WTC11 (cell line): ENCODE measurements around the gene DCP1A. TPM values are rescaled to one million over a fixed set of nuclear protein-coding genes. Genes with fewer than 3 reads are reported as not detected.
A peak's percentile ranks its signal among the peaks of the same experiment; 100 is the strongest.

Experiments
- CREM ChIP-seq: sonication (generic); formaldehyde crosslinking; IDR thresholded peaks from 2 replicates; pipeline ENCODE4 v1.8.1; 2022; ENCODE audit warnings: mild to moderate bottlenecking, missing genetic modification reagents, moderate library complexity
- GRHL2 ChIP-seq: fragments of 250-450 bp; sonication (Bioruptor Pico); IDR thresholded peaks from 2 replicates; pipeline ENCODE4 v1.8.0; 2022; ENCODE audit warnings: mild to moderate bottlenecking, moderate library complexity; ENCODE audit not compliant: insufficient replicate concordance, severe bottlenecking
- IRF2 ChIP-seq: sonication (generic); formaldehyde crosslinking; IDR thresholded peaks from 2 replicates; pipeline ENCODE4 v1.8.0; 2022; ENCODE audit warnings: low read depth, missing genetic modification reagents, borderline replicate concordance
- JAZF1 ChIP-seq: fragments of 250-450 bp; sonication (Bioruptor Pico); IDR thresholded peaks from 2 replicates; pipeline ENCODE4 v1.9.0; 2021; ENCODE audit warnings: moderate library complexity, mild to moderate bottlenecking, inconsistent platforms
- NFYB ChIP-seq: sonication (generic); formaldehyde crosslinking; conservative IDR thresholded peaks from 2 replicates; pipeline ENCODE4 v1.8.0; 2022; ENCODE audit warnings: low read depth, missing genetic modification reagents
- ZNF232 ChIP-seq: sonication (generic); formaldehyde crosslinking; IDR thresholded peaks from 2 replicates; pipeline ENCODE4 v1.8.0; 2022; ENCODE audit warnings: mild to moderate bottlenecking, missing genetic modification reagents
- ZNF263 ChIP-seq: sonication (generic); formaldehyde crosslinking; IDR thresholded peaks from 2 replicates; pipeline ENCODE4 v1.8.1; 2022; ENCODE audit warnings: low read depth, mild to moderate bottlenecking, moderate library complexity, missing genetic modification reagents
- ZNF671 ChIP-seq: fragments of 250-450 bp; sonication (Bioruptor Pico); IDR thresholded peaks from 2 replicates; pipeline ENCODE4 v1.8.0; 2021; ENCODE audit warnings: mild to moderate bottlenecking
- total RNA-seq: library from RNA; stranded (reverse); gene quantifications from 3 replicates; pipeline ENCODE4 v1.2.3, GENCODE V29; 2021
- TF ChIP-seq, protein P1 (sequence below): sonication (generic); formaldehyde crosslinking; IDR thresholded peaks from 2 replicates; pipeline ENCODE4 v1.8.0; 2022; ENCODE audit warnings: mild to moderate bottlenecking, missing genetic modification reagents
- TF ChIP-seq, protein P2 (sequence below): sonication (generic); formaldehyde crosslinking; IDR thresholded peaks from 2 replicates; pipeline ENCODE4 v1.8.1; 2023; ENCODE audit warnings: mild to moderate bottlenecking, missing genetic modification reagents
- TF ChIP-seq, protein P3 (sequence below): fragments of 250-450 bp; sonication (Bioruptor Pico); IDR thresholded peaks from 2 replicates; pipeline ENCODE4 v1.9.0; 2021; ENCODE audit warnings: moderate library complexity, mild to moderate bottlenecking, inconsistent platforms, borderline replicate concordance
- TF ChIP-seq, protein P4 (sequence below): fragments of 200-600 bp; IDR thresholded peaks from 2 replicates; pipeline ENCODE4 v1.8.0; 2022; ENCODE audit warnings: antibody characterized with exemption
- TF ChIP-seq, protein P5 (sequence below): sonication (generic); formaldehyde crosslinking; IDR thresholded peaks from 2 replicates; pipeline ENCODE4 v1.8.1; 2023; ENCODE audit warnings: mild to moderate bottlenecking, missing genetic modification reagents, moderate library complexity
- TF ChIP-seq, protein P6 (sequence below): sonication (generic); formaldehyde crosslinking; IDR thresholded peaks from 2 replicates; pipeline ENCODE4 v1.8.1; 2023; ENCODE audit warnings: mild to moderate bottlenecking, moderate library complexity, missing genetic modification reagents
- TF ChIP-seq, protein P7 (sequence below): fragments of 250-450 bp; sonication (Bioruptor Pico); IDR thresholded peaks from 2 replicates; pipeline ENCODE4 v1.9.0; 2021; ENCODE audit warnings: mild to moderate bottlenecking, borderline replicate concordance
- TF ChIP-seq, protein P8 (sequence below): sonication (generic); formaldehyde crosslinking; IDR thresholded peaks from 2 replicates; pipeline ENCODE4 v1.8.1; 2022; ENCODE audit warnings: low read depth, missing genetic modification reagents, borderline replicate concordance
- TF ChIP-seq, protein P9 (sequence below): sonication (generic); formaldehyde crosslinking; IDR thresholded peaks from 2 replicates; pipeline ENCODE4 v1.8.1; 2023; ENCODE audit warnings: mild to moderate bottlenecking, missing genetic modification reagents, borderline replicate concordance
- TF ChIP-seq, protein P10 (sequence below): fragments of 250-450 bp; sonication (Bioruptor Pico); IDR thresholded peaks from 2 replicates; pipeline ENCODE4 v1.9.0; 2021; ENCODE audit warnings: mild to moderate bottlenecking

The DCP1A gene
- total RNA-seq, 1 experiment from 2014 or later = 19.1 TPM

DNA sequence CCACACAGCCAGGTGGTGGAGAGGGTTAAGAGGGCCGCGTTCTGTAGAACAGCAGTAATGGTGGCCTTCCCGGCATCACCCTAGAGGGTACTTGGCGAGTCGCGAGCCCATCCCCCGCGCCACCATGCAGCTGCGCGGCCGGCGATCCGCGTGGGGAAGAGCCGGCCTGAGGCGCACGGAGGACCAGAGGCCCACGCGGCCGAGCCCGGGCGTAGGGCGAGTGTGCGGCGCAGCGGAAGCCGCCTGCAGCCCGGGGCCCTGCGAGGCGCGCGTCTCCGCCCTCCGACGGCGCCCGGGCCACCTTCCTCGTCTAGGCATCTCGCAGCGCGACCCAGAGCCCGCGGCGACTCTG is 91.9 kb downstream of the DCP1A start (continued):
- TF ChIP-seq, protein P1, sequence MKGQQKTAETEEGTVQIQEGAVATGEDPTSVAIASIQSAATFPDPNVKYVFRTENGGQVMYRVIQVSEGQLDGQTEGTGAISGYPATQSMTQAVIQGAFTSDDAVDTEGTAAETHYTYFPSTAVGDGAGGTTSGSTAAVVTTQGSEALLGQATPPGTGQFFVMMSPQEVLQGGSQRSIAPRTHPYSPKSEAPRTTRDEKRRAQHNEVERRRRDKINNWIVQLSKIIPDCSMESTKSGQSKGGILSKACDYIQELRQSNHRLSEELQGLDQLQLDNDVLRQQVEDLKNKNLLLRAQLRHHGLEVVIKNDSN (CRISPR knock-in tag) = no peak
- TF ChIP-seq, protein P2, sequence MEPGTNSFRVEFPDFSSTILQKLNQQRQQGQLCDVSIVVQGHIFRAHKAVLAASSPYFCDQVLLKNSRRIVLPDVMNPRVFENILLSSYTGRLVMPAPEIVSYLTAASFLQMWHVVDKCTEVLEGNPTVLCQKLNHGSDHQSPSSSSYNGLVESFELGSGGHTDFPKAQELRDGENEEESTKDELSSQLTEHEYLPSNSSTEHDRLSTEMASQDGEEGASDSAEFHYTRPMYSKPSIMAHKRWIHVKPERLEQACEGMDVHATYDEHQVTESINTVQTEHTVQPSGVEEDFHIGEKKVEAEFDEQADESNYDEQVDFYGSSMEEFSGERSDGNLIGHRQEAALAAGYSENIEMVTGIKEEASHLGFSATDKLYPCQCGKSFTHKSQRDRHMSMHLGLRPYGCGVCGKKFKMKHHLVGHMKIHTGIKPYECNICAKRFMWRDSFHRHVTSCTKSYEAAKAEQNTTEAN (CRISPR knock-in tag) = no peak
- TF ChIP-seq, protein P3, sequence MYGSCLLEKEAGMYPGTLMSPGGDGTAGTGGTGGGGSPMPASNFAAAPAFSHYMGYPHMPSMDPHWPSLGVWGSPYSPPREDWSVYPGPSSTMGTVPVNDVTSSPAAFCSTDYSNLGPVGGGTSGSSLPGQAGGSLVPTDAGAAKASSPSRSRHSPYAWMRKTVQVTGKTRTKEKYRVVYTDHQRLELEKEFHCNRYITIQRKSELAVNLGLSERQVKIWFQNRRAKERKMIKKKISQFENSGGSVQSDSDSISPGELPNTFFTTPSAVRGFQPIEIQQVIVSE (CRISPR knock-in tag) = no peak
- no peak for TF ChIP-seq ZNF263
- TF ChIP-seq, protein P4, sequence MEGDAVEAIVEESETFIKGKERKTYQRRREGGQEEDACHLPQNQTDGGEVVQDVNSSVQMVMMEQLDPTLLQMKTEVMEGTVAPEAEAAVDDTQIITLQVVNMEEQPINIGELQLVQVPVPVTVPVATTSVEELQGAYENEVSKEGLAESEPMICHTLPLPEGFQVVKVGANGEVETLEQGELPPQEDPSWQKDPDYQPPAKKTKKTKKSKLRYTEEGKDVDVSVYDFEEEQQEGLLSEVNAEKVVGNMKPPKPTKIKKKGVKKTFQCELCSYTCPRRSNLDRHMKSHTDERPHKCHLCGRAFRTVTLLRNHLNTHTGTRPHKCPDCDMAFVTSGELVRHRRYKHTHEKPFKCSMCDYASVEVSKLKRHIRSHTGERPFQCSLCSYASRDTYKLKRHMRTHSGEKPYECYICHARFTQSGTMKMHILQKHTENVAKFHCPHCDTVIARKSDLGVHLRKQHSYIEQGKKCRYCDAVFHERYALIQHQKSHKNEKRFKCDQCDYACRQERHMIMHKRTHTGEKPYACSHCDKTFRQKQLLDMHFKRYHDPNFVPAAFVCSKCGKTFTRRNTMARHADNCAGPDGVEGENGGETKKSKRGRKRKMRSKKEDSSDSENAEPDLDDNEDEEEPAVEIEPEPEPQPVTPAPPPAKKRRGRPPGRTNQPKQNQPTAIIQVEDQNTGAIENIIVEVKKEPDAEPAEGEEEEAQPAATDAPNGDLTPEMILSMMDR = no peak
- TF ChIP-seq, protein P5, sequence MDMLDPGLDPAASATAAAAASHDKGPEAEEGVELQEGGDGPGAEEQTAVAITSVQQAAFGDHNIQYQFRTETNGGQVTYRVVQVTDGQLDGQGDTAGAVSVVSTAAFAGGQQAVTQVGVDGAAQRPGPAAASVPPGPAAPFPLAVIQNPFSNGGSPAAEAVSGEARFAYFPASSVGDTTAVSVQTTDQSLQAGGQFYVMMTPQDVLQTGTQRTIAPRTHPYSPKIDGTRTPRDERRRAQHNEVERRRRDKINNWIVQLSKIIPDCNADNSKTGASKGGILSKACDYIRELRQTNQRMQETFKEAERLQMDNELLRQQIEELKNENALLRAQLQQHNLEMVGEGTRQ (CRISPR knock-in tag) = no peak
- no peak; the same call in 1 of the 2 replicates for TF ChIP-seq NFYB
- TF ChIP-seq IRF2 (CRISPR knock-in tag) = no peak
- TF ChIP-seq, protein P6, sequence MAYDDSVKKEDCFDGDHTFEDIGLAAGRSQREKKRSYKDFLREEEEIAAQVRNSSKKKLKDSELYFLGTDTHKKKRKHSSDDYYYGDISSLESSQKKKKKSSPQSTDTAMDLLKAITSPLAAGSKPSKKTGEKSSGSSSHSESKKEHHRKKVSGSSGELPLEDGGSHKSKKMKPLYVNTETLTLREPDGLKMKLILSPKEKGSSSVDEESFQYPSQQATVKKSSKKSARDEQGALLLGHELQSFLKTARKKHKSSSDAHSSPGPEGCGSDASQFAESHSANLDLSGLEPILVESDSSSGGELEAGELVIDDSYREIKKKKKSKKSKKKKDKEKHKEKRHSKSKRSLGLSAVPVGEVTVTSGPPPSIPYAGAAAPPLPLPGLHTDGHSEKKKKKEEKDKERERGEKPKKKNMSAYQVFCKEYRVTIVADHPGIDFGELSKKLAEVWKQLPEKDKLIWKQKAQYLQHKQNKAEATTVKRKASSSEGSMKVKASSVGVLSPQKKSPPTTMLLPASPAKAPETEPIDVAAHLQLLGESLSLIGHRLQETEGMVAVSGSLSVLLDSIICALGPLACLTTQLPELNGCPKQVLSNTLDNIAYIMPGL (CRISPR knock-in tag) = peak; percentile 52; the same call in 1 of the 2 replicates
- no peak for TF ChIP-seq ZNF232 (CRISPR knock-in tag)
- TF ChIP-seq CREM = 0 out of 2 replicates have a peak, but pooled peaks have one; percentile 21
- TF ChIP-seq, protein P7, sequence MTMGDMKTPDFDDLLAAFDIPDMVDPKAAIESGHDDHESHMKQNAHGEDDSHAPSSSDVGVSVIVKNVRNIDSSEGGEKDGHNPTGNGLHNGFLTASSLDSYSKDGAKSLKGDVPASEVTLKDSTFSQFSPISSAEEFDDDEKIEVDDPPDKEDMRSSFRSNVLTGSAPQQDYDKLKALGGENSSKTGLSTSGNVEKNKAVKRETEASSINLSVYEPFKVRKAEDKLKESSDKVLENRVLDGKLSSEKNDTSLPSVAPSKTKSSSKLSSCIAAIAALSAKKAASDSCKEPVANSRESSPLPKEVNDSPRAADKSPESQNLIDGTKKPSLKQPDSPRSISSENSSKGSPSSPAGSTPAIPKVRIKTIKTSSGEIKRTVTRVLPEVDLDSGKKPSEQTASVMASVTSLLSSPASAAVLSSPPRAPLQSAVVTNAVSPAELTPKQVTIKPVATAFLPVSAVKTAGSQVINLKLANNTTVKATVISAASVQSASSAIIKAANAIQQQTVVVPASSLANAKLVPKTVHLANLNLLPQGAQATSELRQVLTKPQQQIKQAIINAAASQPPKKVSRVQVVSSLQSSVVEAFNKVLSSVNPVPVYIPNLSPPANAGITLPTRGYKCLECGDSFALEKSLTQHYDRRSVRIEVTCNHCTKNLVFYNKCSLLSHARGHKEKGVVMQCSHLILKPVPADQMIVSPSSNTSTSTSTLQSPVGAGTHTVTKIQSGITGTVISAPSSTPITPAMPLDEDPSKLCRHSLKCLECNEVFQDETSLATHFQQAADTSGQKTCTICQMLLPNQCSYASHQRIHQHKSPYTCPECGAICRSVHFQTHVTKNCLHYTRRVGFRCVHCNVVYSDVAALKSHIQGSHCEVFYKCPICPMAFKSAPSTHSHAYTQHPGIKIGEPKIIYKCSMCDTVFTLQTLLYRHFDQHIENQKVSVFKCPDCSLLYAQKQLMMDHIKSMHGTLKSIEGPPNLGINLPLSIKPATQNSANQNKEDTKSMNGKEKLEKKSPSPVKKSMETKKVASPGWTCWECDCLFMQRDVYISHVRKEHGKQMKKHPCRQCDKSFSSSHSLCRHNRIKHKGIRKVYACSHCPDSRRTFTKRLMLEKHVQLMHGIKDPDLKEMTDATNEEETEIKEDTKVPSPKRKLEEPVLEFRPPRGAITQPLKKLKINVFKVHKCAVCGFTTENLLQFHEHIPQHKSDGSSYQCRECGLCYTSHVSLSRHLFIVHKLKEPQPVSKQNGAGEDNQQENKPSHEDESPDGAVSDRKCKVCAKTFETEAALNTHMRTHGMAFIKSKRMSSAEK = no peak
- TF ChIP-seq ZNF671 (CRISPR knock-in tag) = no peak
- no peak for TF ChIP-seq JAZF1
- TF ChIP-seq, protein P8, sequence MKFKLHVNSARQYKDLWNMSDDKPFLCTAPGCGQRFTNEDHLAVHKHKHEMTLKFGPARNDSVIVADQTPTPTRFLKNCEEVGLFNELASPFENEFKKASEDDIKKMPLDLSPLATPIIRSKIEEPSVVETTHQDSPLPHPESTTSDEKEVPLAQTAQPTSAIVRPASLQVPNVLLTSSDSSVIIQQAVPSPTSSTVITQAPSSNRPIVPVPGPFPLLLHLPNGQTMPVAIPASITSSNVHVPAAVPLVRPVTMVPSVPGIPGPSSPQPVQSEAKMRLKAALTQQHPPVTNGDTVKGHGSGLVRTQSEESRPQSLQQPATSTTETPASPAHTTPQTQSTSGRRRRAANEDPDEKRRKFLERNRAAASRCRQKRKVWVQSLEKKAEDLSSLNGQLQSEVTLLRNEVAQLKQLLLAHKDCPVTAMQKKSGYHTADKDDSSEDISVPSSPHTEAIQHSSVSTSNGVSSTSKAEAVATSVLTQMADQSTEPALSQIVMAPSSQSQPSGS (CRISPR knock-in tag) = no peak
- TF ChIP-seq, protein P9, sequence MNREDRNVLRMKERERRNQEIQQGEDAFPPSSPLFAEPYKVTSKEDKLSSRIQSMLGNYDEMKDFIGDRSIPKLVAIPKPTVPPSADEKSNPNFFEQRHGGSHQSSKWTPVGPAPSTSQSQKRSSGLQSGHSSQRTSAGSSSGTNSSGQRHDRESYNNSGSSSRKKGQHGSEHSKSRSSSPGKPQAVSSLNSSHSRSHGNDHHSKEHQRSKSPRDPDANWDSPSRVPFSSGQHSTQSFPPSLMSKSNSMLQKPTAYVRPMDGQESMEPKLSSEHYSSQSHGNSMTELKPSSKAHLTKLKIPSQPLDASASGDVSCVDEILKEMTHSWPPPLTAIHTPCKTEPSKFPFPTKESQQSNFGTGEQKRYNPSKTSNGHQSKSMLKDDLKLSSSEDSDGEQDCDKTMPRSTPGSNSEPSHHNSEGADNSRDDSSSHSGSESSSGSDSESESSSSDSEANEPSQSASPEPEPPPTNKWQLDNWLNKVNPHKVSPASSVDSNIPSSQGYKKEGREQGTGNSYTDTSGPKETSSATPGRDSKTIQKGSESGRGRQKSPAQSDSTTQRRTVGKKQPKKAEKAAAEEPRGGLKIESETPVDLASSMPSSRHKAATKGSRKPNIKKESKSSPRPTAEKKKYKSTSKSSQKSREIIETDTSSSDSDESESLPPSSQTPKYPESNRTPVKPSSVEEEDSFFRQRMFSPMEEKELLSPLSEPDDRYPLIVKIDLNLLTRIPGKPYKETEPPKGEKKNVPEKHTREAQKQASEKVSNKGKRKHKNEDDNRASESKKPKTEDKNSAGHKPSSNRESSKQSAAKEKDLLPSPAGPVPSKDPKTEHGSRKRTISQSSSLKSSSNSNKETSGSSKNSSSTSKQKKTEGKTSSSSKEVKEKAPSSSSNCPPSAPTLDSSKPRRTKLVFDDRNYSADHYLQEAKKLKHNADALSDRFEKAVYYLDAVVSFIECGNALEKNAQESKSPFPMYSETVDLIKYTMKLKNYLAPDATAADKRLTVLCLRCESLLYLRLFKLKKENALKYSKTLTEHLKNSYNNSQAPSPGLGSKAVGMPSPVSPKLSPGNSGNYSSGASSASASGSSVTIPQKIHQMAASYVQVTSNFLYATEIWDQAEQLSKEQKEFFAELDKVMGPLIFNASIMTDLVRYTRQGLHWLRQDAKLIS (CRISPR knock-in tag) = no peak
- no peak for TF ChIP-seq GRHL2 (CRISPR knock-in tag)
- TF ChIP-seq, protein P10, sequence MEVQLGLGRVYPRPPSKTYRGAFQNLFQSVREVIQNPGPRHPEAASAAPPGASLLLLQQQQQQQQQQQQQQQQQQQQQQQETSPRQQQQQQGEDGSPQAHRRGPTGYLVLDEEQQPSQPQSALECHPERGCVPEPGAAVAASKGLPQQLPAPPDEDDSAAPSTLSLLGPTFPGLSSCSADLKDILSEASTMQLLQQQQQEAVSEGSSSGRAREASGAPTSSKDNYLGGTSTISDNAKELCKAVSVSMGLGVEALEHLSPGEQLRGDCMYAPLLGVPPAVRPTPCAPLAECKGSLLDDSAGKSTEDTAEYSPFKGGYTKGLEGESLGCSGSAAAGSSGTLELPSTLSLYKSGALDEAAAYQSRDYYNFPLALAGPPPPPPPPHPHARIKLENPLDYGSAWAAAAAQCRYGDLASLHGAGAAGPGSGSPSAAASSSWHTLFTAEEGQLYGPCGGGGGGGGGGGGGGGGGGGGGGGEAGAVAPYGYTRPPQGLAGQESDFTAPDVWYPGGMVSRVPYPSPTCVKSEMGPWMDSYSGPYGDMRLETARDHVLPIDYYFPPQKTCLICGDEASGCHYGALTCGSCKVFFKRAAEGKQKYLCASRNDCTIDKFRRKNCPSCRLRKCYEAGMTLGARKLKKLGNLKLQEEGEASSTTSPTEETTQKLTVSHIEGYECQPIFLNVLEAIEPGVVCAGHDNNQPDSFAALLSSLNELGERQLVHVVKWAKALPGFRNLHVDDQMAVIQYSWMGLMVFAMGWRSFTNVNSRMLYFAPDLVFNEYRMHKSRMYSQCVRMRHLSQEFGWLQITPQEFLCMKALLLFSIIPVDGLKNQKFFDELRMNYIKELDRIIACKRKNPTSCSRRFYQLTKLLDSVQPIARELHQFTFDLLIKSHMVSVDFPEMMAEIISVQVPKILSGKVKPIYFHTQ (CRISPR knock-in tag) = no peak
